HG02840 (cell line): ENCODE data around the gene SIGLECL1.
"Not testable (repeated sequence)": the region's sequence is repeated elsewhere in the genome, so short reads cannot be mapped to it uniquely, and the experiment has no call there.

Experiments
- ATAC-seq: cut with Tn5 transposase; IDR thresholded peaks from one replicate; pipeline ENCODE4 v1.9.1; 2021; ENCODE audit warnings: mild to moderate bottlenecking, moderate library complexity, moderate number of reproducible peaks; ENCODE audit not compliant: unreplicated experiment, low FRiP score

Gene SIGLECL1

DNA sequence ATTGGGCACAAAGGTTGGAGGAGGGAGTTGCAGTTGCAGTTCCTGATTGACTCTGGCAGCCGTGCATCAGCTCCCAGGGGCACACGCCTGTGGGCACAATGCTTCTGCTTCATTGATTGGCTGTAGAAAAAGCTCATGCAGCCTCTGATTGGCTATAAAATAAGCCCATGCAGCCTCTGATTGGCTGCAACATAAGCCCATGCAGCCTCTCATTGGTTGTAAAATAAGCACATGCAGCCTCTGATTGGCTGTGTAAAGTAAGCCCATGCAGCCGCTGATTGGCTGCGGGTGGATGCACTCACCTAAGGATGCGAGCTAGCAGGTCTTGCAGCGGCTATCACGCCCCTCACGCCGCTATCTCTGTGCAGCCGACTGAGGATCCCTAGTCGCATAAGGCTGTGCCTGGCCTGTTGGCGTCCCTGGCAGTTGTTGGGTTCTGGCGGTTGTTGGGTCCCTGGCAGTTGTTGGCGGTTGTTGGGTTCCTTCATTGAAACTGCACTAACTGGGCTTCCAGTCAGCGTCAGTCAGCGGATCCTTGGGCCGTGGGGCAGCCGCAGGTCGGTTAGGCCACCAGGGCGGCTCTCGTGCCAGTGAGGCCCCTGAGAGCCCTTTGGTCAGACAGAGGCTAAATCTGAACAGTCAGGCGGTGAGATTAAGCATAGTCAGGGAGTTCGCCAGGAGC is at the start of gene SIGLECL1:
Gene SIGLECL1 (plus strand): TSS at position 295 of the 682 bp plus-strand sequence. CDS start 12,993 bp downstream, outside the sequence.
- ATAC-seq, result no peak

DNA sequence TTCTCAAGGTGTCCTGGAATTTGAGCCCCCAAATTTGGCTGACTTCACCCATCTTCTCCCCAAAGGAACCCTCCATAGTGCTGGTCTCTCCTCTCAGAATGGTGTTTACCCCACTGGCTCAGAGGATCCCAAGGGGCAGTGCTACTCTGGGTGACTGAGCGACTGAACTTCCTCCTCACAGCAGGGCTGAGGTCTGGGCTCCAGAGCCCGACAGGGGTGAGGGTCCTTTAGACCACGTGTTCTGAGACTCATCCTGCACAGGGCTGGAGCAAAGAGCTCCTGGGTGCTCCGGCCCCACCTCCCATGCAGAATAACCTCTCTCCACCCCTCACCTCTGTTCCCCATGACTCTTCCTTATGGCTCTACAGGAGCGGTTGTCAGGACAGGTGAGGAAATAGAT is 49.2 kb upstream of the SIGLECL1 start:
- ATAC-seq, result no peak

DNA sequence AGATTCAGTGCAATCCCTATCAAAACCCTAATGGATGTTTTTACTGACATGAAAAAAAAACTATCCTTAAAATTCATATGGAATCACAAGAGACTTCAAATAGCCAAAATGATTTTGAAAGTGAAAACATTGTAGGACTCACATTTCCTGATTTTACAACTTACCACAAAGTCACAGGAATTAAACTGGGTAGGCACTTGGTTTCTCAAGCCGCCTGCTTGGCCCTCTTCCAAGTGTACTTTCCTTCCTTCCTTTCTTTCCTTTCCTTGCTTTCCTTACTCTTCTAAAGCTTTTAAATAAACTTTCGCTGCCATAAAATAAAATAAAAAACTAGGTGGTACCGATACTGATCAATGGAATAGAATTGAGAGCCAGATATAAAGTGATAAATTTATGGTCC is 47.0 kb upstream of the SIGLECL1 start:
- ATAC-seq, result no peak

DNA sequence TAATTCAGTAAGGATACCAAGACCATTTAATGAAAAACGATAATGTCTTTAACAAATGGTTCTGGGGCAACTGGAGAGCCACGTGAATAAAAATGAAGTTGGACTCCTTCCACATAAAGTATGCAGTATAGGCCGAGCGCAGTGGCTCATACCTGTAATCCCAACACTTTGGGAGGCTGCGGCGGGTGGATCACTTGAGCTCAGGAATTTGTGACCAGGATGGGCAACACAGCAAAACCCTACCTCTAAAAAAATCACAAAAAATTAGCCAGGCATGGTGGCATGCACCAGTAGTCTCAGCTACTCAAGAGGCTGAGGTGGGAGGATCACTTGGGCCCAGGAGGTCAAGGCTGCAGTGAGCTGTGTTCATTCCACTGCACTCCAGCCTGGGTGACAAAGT is 46.6 kb upstream of the SIGLECL1 start:
- ATAC-seq, result no peak

DNA sequence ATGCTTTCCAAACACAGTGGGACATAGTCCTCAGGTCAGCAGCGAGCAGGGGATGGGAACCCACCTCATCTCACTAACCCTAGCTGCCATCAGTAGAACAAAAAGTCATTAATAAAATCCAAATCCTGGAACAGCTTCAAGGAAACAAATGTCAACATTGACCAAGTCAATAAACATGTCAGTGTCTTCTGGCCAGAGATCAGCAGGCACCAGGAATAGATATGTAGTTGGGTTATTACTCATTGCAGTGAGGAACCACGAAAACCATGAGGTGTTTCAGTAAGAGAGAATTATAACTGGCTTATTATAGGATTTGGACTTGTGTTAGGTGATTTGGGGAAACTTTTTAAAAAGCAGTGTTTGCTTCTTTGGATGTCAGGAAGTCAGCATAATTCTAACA is 43.1 kb upstream of the SIGLECL1 start:
- no peak for ATAC-seq

DNA sequence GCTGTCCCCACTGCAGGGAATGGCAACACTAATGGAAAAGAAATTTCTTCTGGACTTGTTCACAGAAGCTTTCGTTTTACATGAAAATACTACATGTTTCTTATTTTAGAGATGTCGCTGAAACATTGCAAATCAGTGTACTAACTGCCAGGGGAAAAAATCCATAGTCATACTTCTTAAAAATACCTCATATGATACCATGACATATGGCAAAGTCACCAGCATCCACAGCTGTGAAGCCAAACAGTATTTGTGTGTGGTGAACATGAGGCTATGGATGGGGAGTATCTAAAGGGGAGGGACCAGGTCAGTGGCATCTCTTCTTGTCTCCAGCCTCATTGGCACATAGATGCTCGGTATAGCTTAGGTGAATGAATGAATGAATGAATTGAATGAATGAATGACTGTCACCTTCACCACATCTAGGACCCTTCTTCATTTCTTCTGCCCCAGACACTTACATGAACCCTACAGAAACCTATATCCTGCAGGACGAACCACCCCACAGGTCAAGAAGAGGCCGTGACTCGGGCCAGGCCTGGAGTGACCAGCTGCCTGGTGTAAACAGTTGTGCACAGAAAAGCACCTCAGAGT is 40.6 kb upstream of the SIGLECL1 start:
- ATAC-seq, result no peak

DNA sequence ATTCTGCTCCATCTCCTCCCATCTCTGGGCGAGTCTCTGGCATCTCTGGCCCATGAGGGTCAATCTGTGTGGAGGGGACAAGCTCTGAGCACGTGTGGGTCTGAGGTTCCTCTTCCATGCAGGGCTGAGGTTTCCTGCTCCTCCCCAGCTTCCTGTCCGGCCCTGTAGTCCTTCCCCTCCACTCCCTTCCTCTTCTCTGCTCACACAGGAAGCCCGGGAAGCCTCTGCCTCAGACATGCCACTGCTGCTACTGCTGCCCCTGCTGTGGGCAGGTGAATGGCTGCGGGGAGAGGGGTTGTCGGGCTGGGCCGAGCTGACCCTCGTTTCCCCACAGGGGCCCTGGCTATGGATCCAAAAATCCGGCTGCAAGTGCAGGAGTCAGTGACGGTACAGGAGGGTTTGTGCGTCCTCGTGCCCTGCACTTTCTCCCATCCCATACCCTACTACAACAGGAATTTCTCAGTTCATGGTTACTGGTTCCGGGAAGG is 40.0 kb upstream of the SIGLECL1 start:
- not testable (repeated sequence) for ATAC-seq

DNA sequence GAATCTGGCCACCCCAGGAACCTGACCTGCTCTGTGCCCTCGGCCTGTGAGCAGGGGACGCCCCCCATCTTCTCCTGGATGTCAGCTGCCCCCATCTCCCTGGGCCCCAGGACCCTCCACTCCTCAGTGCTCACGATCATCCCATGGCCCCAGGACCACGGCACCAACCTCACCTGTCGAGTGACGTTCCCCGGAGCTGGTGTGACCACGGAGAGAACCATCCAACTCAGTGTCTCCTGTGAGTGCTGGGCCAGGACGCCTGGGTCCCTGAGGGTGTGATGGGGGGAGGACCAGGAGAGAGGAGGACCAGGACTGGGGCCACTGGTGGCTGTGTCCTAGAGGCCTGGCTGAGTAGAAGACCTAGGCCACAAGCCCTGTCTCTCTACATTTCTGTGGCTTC is 39.0 kb upstream of the SIGLECL1 start:
- no peak for ATAC-seq

DNA sequence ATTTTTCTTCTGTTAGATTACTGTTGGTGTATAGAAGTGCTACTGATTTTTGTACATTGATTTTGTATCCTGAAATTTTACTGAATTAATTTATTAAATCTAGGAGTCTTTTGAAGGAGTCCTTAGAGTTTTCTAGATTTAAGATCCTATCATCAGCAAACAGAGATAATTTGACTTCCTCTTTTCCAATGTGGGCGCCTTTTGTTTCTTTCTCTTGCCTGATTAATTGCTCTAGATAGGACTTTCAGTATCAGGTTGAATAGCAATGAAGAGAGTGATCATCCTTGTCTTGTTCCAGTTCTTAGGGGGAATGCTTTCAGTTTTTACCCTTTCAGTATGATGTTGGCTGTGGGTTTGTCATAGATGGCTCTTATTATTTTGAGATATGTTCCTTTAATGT is 31.6 kb upstream of the SIGLECL1 start:
- no peak for ATAC-seq

DNA sequence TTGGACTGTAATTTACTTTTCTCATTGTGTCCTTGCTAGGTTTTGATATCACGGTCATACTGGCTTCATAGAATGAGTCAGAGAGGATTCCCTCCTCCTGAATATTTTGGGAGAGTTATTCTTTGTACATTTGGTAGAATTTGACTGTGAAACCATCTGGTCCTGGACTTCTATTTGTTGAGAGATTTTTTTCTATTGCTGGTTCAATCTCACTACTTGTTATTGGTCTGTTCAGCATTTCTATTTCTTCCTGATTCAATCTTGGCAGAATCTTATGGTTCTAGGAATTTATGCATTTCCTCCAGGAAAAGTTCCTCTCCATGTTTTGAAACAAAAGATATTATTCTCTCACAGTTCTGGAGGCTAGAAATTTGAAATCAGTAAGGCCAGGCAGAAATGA is 30.9 kb upstream of the SIGLECL1 start:
- no peak for ATAC-seq

DNA sequence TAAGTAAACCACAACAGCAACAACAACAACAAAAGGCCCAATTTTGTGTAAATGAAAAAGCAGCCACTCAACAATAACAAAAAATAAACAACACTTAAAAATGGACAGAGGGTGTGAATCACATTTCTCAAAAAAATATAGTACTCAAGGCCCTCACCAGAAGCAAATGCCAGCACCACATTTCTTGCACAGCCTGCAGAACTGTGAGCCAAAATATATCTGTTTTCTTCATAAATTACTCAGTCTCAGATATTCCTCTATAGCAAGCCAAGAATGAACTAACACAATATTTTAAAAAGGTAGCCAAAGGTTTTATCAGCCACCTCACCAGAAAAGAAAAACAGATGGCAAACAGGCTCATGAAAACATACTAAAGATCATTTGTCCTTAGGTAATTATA is 29.9 kb upstream of the SIGLECL1 start:
- no peak for ATAC-seq

DNA sequence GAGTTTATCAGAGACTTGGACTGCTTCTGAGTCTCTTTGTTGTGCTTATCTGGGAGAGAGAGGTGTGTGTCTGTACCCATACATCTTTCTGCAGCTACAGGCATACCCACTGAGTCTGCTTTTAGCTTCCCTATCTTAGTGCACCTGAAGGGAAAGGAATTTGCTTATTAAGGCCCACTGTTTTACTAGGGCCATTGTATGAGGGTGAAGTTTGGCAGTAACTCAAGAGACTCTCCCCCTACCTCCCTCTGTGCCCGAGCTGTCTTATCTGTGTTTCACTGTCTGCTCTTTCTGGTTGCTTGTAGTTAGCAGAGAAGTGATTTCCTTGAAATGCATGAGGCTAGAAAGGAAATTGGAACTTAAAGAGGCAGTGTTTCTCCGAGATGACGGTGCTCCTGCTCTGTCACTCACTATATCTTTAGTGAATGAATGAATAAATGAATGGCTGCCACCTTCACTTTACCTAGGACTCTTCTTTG is 26.7 kb upstream of the SIGLECL1 start:
- no peak for ATAC-seq

DNA sequence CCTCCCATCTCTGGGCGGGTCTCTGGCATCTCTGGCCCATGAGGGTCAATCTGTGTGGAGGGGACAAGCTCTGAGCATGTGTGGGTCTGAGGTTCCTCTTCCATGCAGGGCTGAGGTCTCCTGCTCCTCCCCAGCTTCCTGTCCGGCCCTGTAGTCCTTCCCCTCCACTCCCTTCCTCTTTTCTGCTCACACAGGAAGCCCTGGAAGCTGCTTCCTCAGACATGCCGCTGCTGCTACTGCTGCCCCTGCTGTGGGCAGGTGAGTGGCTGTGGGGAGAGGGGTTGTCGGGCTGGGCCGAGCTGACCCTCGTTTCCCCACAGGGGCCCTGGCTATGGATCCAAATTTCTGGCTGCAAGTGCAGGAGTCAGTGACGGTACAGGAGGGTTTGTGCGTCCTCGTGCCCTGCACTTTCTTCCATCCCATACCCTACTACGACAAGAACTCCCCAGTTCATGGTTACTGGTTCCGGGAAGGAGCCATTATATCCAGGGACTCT is 25.9 kb upstream of the SIGLECL1 start, which contains the start of gene CD33:
Gene CD33 (plus strand): TSS at position 183 of the 496 bp plus-strand sequence. CDS start 39 bp downstream, at position 222.
- not testable (repeated sequence) for ATAC-seq

DNA sequence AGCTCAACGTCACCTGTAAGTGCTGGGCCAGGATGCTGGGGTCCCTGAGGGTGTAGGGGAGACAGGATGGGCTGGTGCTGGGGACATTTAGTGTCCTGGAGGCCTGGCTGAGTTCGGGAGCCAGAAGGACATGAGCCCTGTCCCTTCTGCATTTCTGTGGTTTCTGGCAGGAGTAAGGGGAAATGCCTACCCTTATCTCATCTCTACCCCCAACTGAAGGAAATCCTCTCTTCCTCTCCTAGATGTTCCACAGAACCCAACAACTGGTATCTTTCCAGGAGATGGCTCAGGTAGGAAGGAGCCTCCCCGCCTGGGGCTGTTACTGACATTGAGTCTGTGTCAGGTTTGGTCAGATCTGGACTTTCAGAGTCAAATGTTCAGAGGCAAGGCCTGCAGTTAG is 24.8 kb upstream of the SIGLECL1 start:
- no peak for ATAC-seq

DNA sequence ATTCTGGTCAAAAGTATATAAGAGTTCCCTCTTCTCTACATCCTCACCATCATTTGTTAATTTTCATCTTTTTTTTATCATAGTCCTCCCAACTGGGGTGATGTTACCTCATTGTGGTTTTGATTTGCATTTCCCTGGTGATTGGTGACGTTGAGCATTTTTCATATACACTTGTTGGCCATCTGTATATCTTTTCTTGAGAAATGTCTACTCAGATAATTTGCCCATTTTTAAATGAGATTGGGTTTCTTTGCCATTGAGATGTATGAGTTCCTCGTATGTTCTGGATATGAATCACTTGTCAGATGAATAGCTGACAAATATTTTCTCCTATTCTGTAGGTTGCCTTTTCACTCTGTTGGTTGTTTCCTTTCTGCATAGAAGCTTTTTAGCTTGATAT is 23.6 kb upstream of the SIGLECL1 start:
- ATAC-seq, result no peak

DNA sequence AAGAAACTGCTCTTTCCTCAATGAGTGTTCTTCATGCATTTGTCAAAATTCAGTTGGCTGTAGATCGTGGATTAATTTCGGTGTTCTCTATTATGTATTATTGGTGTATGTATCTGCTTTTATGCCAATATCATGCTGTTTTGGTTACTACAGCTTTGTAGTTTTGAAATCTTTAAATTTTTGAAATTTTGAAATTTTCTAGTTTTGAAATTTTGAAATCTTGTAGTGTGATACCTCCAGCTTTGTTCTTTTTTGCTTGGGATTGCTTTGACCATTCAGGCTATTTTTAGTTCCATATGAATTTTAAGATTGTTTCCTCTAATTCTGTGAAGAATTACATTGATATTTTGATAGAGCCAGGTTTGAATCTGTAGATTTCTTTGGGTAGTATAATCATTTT is 22.9 kb upstream of the SIGLECL1 start:
- ATAC-seq, result no peak

DNA sequence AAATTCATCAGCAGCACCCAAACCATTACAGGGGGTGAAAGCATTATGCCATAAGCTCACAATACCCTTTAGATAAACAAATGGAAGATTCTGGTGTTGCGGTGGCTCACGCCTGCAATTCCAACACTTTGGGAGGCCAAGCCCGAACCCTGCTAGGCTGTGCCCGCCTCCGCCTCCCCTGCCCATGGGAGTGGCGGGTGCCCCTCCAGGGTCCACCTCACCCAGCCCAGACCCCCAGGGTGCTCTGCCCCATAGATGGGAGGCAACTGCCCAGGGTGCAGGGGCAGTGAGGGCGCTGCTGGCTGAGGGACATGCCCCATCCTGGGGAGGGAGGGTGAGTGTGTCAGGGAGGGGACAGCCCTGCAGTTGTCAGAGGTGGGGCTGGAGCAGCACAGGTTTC is 10.0 kb upstream of the SIGLECL1 start:
- no peak for ATAC-seq

DNA sequence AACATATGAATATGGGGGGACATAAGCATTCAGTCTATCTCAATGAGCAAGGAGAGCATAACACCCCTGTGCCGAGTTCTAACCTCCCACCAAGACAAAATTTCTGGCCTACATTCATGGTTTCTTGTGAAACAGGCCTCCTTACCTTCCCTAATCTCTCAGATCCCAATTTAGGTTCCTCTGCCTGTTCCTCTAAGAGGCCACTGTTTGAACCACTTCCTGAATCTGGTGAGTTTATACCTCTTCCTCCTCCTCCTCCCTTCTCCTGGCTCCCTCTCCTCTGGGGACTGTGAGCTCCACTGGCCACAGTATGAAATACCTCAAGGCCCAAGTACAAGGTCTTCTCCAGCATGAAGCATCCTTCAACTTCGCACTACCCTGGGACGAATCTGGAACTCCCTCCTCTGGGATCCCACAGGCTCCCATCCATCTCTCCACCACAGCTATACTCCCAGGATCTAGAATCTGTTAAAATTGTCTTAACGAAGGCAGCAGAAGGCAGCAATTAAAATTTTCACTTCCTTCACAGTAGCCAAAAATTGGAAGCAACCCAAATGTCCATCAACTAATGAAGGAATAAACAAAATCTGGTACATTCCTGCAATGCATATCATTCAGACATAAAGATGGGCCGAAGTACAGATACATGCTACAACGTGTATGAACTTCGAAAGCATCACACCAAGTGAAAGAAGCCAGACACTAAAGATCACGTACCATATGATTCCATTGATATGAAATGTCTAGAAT is 7.8 kb upstream of the SIGLECL1 start:
- ATAC-seq, result no peak

DNA sequence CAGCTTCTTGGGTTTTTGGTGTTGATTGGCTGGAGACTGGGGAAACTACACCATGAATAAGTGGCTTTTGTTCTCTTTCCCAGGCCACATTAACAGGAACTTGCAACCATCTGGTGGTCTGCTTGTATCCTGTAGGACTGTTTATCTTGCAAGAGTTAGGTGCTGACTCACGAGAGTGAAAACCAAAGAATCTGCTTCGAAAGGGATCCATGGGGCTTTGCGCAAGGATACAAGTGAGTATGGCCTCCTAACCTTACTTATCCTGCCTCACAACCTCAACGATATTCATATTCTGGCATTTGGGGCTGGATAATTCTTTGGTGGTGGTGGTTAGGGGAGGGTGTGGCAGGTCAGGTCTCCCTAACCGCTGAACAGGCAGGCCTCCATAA is 4.7 kb upstream of the SIGLECL1 start:
- no peak for ATAC-seq

DNA sequence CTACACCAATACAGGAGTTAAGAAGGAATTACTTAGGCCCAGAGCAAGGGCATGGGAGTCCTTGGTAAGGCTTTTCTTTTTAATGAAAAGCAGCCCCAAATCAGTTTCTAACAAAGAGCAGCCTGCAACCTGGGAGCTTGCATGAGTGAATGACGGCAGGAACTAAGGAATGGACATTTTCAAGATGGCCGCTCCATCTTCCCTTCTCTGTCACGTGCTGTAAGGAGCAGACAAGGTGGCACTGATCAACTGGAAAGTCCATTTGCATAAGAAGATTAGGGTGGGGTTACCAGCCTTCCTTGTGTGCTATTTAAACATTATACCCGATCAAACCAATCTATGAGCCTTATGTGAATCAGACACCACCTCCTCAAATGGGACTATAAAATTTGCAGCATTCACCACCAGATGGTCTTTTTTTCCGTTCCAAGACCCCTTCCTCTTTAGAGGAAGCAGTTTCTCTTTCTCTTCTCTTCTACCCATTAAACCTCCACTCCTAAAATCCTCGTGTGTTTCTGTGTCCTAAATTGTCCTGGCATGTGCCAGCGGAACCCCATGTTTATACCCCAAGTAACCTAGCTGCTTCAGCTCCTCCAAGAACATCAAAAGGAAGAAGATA is 2.8 kb upstream of the SIGLECL1 start:
- ATAC-seq, result no peak

DNA sequence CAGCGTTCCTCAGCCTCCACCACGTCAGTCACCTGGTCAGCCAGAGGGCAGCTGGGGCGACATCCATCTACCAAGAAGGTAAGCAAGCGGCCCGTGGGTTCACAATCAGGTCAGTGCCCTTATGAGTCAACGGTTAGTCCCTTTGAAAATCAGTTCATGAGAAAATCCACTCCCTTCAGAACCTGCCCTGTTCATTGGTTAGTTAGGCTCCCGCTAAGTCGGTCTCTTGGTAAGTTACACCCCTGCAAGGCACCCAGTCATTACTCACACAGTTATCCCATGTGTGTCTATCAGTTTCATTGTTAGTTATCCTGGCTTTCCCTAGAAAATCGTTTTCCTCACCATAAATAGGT is 564 bp downstream of the SIGLECL1 start:
- no peak for ATAC-seq
